Eye (tissue), 1 donor: ENCODE results near the gene POLR1E.
A peak's percentile ranks its signal among the peaks of the same experiment; 100 is the strongest.
"Not testable (repeated sequence)": the region's sequence is repeated elsewhere in the genome, so short reads cannot be mapped to it uniquely, and the experiment has no call there.

Experiments used
- DNase-seq: peaks from one replicate; pipeline ENCODE4 v3.0.0-alpha.2; 2015

The POLR1E gene

DNA sequence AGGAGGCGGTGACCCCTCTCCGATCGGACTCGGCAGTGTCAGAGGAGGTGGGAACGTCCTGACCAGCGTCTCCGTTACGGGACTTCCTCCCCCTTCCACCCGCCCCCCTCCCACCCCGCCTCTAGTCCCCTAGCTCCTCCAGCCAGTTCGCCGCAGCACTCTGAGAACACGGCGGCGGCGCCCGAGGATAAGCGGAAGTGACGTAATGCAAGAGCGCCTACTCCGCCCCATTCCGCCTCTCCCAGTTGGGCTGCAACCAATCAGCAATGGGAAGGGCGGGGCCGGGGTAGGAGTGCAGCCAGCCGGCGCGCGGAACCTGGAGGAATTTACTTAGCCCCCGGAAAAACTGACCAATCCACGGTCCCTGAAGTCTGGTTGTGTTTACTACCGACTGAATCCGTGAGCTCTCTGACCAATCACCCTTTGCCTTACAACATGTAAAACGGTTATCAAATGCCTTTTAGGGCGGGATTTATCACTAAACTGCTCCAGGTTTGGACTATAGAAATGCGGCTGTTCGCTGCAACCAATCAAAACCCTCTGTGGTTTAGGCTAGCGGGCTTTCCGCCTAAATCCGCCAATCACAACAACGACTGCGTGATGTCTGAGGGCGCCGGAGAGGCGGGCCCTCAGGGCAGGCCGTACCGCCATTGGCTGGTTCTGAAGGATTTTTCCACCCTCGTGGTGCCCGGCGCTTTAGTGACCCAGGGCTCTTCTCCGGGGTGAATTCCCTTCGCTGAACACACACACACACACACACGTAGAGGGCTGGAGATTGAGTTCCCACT, 20.3 kb upstream of the POLR1E start, which contains the start of gene ZBTB5:
Gene ZBTB5, minus strand, starts transcription at position 202 of the 788 bp plus-strand sequence. CDS start 22,899 bp downstream, outside the sequence.
- DNase-seq, result peak; percentile 100

DNA sequence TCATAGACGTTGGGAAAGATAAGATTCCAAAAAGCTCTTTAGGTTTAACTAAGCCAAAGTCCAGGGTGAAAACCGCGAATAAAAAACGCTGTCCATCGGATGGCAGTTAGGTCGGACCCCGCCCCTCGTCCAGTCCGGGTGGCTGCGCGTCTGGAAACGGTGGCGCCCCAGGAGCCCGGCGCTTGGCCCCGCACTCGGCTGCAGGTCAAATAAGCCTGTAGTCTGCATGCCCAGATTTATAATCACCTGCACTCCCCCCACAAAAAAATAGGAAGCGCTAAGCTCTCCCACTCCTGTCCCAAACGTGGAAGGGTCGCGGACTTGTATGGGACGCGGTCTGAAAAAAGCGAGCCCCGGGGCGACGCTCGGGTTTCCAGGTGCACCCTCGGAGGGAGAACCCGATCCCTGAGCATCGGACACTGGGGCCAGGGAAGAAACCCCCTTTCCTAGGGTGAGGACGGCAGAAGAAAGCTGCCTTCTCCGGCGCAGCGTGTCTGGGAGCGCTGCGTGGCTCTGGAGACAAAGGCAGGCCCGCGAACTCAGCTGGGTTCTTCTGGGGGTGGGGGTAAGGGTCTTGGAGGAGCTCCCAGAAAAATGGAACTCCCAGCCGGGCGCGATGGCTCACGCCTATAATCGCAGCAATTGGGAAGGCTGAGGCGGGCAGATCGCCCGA, 19.6 kb upstream of the POLR1E start:
- peak; percentile 82 for DNase-seq

DNA sequence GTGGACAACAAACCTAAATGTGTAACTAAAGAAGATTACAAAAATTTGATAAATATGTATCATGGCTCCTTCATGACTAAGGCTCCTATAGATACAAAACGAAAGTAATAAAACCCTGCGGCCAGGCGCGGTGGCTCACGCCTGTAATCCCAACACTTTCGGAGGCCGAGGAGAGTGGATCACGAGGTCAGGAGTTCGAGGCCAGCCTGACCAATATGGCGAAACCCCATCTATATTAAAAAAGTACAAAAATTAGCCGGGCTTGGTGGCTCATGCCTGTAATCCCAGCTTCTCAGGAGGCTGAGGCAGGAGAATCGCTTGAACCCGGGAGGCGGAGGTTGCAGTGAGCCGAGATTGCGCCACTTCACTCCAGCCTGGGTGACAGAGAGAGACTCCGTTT, 18.2 kb upstream of the POLR1E start:
- not testable (repeated sequence) for DNase-seq

DNA sequence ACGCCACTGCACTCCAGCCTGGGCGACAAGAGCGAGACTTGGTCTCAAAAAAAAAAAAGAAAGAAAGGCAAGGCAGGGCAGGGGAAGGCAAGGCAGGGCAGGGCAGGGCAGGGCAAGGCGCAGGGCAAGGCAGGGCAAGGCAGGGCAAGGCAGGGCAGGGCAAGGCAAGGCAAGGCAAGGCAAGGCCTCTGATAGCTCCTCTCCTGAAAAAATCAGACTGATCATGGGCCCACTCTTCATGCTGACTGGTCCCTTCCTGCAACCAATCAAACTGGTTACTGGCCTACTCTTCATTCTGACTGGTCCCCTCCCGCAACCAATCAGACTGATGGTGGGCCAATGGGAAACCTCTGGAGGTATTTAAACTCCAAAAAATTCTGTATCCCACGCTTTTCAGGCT, 17.1 kb upstream of the POLR1E start:
- DNase-seq, result no peak

DNA sequence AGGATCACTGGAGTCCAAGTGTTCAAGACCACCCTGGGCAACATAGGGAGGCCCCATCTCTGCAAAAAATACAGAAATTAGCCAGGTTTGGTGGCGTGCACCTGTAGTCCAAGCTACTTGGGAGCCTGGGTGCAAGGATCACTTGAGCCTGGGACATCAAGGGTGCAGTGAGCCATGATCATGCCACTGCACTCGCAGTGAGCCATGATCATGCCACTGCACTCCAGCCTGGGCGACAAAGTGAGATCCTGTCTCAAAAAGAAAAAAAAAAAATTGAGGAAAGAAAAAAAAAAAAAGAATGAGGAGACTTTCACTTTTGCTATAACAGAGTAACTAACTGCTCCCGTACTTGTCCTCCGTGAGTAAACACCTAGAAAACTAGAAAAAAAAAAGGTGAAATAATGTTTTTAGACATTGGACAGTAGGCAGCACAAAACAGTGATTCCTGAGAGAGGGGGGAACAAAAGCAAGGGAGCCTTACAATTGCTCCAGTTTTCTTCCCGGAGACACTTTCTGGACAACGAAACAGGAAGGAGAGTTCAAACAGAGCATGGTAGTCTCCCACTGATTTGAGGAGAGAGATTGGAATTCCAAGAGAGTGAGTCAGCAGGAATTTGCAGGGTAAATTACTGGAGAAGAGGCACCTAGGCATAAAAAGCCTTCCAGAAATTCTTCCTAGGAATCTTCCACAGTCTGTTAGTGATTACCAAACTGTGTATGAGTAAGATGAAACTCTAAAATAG, 13.6 kb upstream of the POLR1E start:
- peak; percentile 72 for DNase-seq

DNA sequence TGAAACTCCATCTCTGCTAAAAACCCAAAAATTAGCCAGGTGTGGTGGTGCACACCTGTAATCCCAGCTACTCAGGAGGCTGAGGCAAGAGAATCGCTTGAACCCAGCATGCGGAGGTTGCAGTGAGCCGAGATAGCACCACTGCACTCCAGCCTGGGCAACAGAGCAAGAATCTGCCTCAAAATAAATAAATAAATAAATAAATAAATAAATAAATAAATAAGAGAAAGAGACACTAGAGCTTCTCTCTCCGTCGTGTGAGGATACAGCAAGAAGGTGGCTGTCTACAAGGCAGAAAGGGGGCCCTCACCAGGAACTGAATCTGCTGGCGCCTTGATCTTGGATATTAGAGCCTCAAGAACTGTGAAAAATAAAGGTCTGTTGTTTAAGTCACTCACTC, 11.8 kb upstream of the POLR1E start:
- not testable (repeated sequence) for DNase-seq

DNA sequence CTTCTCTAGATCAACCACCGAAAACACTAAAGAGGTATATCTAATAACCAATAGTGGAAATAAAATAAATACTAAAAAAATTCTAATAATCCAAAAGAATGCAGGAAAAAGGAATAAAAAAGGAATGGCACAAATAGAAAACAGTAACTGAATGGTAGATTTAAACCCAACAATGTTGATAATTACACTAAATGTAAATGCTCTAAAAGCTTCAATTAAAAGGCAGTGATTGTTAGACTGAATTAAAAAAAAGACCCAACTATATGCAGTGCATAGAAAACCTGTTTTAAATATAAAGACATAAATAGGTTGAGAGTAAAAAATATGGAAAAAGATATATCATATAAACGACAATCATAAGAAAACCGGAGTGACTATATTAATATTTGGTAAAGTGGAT, 11.3 kb upstream of the POLR1E start:
- DNase-seq, result no peak

DNA sequence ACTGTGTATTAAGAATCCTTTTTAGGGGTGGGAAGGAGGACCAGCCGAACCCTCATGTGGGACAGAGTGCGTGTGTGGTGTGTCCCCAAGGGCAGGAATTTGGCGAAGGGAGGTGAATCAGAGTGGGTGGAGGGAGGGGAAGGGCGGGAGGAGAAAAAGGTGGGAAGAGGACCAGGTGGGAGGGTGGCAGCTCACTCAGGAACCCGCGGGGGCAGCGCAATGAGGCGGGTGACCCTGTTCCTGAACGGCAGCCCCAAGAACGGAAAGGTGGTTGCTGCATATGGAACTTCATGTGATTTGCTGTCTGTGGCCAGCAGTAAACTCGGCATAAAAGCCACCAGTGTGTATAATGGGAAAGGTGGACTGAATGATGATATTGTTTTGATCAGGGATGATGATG, 8.8 kb upstream of the POLR1E start:
- no peak for DNase-seq

DNA sequence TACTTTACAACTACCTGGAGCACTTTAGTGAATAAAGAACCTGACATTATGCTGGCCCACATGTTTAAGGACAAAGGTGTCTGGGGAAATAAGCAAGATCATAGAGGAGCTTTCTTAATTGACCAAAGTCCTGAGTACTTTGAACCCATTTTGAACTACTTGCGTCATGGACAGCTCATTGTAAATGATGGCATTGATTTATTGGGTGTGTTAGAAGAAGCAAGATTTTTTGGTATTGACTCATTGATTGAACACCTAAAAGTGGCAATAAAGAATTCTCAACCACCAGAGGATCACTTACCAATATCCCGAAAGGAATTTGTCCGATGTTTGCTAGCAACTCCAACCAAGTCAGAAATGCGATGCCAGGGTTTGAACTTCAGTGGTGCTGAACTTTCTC, 8.3 kb upstream of the POLR1E start:
- not testable (repeated sequence) for DNase-seq

DNA sequence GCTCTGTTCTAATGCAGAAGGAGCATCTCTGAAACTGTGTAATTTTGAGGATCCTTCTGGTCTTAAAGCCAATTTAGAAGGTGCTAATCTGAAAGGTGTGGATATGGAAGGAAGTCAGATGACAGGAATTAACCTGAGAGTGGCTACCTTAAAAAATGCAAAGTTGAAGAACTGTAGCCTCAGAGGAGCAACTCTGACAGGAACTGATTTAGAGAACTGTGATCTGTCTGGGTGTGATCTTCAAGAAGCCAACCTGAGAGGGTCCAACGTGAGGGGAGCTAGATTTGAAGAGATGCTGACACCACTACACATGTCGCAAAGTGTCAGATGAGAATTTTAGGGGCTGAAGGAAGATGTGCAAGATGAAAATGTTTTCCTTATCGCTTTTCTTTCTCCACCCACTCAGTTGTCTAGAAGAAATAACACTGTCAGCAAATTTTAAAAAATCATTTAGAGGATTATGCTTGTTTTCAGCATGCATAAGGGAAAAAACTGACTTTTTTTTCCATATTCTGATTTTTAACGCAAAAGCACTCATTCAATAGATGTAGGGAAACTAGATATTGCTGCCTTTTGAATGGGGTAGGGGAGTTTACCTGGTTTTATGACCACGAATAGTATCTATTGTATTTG, 7.6 kb upstream of the POLR1E start:
- not testable (repeated sequence) for DNase-seq

DNA sequence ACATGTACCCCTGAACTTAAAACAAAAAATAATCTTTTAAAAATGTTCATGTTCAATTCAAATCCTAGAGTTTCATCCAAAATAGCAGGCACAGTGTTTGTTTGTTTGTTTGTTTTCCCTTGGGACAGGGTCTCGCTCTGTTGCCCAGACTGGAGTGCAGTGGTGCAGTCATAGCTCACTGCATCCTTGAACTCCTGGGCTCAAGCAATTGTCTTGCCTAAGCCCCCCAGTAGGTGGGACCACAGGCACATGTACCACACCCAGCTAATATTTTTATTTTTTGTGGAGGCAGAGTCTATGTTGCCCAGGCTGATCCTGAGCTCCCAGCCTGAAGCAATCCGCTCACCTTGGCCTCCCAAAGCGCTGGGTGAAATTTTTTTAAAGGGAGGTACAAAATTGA, 5.0 kb upstream of the POLR1E start:
- no peak for DNase-seq

DNA sequence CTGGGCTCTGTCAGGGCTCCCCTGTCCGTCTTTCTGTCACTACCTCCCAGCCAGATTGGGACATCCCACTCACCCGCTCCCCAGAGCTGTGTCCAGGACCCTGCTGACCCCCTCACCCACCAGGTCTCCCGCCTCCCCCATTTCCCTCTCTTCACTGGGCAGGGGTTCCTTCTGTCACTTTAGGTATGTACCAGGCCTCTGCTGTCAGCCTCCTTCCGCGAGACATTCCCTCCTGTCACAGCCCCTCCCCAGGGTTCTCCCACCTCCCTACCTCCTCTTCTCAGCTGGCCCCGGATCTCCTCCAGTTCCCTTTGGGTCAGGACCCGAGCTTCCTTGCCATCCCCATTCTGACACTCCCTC, 488 bp downstream of the POLR1E start:
- DNase-seq, result no peak

DNA sequence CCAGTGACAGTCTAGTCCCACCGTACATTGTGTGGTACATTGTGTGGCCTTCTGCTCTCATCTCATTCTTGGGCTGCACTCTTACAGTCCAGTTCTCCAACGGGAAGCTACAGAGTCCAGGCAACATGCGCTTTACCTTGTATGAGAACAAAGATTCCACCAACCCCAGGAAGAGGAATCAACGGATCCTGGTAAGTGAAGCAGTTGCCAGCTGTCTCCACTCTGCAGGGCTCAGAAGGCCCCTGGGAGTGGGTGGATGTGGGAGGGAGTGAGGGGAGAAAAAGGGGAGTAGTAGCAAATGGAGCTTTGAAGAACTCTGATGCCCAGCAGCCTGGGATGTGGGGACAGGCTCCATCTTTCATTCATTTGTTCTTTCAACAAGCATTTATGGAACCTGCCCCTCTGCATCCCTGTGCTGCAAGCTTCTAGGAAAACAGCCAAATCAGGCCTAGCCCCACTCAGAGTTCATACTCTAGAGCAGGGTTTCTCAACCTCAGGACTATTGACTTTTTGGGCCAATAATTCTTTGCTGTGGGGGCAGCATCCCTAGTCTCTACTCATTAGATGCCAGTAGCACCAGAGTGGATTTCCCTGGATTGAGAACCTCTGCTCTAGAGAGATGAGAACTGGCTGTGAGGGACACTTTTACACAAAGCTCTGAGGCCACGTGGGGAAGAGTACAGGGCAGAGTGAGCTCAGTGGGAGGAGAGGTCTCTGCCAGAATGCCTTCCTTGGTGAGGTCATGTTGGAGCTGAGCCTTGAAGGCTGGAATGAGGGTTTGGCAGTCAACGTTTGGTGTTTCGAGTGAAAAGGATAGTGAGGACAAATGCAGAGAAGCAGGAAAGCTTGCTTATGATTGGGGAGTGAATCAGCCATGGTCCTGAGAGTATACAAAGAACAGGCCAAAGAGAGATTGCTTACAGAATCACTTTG, 1.1 kb downstream of the POLR1E start:
- peak; percentile 52 for DNase-seq

DNA sequence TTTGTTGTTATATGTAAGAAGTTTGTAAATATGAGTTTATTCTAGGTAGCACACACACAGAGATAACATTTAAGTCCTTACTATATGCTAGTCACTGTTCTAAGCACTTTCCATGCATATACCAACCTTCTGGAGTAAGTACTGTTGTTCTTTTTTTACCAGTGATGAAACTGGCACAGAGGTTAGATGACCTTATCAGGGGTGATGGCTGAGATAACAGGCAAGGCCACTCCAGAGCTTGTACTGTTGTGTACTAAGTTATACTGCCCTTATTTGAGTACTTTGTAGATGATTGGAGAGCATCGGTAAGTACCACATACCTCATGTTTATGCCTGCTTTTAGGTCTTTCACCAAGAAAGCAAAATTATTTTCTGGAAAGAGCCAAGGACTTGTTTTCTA, 6.2 kb downstream of the POLR1E start:
- DNase-seq, result no peak

DNA sequence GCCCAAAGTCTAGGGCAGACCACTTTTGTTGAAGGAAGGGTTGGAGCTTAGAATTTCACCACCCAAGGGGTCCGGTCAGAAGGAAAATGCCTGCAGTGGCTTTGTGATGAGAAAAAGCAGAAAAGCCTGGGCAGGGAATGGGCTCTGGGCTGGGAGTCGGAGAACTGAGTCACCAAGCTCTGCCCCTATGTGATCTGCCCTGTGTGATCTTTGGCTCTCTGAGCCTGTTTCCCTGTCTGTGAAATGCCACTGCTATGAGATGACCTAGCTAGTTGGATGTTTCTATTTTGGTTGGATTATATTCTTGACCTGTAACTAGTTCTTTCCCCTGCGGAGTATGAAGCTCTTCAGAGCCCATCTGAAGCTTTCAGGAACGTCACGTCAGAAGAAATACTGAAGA, 9.8 kb downstream of the POLR1E start:
- no peak for DNase-seq

DNA sequence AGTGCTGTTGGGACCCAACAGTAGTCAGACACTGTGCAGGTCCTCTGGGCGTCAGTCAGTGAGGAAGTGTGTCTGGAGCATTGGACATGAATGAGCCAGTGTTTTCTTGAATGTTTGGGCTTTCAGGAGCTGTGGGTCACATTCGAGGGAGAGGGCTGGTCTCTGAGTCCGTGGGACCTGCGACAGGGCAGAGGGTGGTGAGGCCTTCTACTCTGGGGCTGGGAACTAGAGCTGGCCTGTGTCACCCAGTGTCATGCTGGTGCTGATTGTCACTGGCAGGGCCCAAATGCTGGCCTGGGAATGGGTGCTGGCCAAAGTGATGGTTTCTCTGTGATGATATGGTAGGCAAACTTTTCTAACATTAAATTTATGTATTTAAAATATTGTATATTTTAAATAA, 10.3 kb downstream of the POLR1E start:
- no peak for DNase-seq

DNA sequence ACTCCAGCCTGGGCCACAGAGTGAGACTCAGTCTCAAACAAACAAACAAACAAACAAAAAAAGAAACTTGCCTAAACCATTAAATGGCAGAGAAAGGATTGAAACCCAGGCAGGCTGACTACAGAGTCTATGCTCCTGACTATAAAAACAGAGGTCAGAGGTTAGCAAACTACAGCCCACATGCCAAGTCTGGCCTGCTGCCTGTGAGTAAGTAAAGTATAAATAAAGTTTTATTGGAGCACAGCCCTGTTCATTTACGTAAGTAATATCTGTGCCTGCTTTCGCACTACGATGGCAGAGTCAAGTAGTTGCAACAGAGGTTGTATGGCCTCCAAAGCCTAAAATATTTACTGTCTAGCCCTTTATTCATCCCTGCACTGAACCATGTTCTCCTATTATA, 11.6 kb downstream of the POLR1E start:
- DNase-seq, result no peak

DNA sequence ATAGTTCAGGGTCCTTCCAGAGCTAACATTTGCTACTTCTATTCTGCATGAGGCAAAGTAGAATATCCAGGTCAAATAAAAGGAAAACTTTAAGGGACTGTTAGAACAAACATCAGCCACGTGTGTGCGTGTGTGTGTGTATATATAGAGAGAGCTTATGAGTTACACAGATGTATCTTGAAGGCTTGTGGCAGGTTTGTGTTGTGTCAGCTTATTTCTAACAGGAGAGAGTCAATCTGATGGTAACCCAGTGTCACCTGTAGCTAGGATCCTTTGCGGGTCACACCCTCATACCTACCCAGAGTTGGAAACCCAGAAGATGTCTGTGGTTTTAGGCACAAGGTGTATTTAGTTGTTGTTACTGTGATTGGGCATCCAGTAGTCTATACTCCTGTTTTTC, 12.7 kb downstream of the POLR1E start:
- no peak for DNase-seq

DNA sequence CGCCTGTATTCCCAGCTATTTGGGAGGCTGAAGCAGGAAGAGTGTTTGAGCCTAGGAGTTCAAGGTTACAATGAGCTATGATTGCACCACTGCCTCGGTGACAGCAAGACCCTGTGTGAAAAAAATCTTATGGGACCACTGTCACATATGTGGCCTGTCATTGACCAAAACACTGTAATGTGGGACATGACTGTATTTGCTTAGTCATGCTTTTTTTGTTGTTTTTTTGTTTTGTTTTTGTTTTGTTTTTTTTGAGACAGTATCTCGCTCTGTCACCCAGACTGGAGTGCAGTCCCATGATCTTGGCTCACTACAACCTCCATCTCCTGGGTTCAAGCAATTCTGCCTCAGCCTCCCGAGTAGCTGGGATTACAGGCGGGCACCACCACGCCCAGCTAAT, 13.5 kb downstream of the POLR1E start:
- DNase-seq, result no peak

DNA sequence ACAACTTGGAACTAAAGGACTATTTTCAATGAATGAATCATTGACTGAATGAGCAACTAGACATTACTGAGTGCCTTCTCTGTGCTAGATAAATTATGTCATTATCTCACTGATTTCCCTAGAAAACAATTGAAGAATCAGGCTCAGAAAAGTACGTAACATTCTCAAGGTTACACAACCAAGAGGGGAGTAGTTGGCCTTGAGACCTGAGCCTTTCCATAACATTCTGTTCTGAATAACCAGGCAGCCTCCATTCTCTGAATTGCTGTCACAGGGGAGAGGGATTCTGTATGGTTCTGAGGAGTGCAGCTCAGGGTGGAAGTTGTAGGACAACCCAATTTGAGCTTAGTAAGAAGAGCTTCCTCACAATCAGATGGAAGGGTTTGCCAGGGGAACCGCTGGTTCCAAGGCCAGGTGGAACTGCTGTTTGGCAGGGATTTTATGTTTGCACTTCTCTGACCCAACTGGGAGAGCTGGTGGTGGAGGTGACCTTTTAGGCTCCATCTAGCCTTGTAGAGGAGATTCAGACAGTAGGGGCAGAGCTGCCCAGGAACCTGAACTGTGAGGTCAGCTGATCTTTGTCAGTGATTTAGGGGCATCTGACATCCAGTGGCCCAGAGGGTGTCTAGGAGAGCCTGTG, 16.3 kb downstream of the POLR1E start:
- DNase-seq, result no peak

DNA sequence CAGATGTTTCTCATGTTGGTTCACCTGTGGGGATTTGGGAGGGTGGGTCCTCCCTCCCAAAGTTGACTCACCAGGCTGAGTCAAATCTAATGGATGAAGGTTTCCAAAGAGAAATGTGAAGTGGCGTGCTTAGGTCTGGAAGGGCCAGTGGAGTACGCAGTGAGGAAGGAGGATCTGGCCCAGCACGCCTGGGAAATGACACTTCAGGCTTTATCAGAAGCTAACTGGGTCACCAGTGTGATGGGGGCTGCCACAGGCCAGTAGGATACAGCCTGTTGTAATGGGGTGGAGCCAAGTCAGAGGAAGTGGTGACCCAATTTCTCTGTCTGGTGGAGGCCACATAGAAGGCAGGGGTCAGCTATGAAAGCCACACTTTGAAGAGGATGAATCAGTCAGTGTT, 18.0 kb downstream of the POLR1E start:
- DNase-seq, result peak; percentile 58

DNA sequence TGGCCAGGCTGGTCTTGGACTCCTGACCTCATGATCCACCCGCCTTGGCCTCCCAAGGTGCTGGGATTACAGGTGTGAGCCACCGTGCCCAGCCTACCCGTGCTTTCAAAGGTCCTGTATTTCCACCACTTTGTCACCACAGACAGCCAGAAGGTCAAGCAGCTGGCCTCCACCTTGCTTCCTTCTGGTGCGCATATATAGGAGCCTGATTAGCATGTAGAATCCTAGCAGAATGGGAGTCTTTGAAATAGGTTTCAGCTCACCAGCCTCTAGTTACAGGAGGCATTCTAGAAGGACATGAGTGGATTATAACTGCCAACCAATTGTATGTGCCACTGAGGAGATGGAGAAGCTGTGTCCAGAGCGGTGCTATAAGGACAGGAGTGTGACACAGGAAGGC, 18.9 kb downstream of the POLR1E start:
- no peak for DNase-seq
